ENCODE measurements around the gene IL20. TPM values are rescaled to one million over a fixed set of nuclear protein-coding genes. Genes with fewer than 3 reads are reported as not detected.

Gene IL20
- polyA plus RNA-seq, 1 donor from 2014 or later = not detected

DNA sequence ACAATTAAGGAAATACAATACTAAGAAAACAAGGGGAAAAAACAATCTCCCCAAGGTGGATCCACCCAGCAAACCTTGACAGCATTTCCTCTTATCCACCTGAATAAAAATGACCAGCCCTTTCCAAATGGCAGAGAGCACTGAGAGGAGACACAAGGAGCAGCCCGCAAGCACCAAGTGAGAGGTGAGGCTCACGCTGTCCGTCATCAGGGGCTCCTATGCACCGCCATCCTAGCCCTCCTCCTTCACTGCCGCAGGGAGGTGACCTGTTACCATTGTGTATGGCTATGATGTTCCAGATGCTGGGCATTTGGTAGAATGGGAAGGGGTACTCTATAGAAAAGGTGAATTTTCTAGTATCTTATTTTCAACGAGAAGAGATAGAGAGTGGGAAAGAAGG lies 31.2 kb upstream of the IL20 start:
- no peak overlapping the region for H2AFZ ChIP-seq (ENCODE audit: low read depth, low read length)
- H3K4me3 ChIP-seq (ENCODE audit: low read length) = no peak overlapping the region
- H3K9me2 ChIP-seq (ENCODE audit: insufficient read depth, low read length) = no peaks in the 10 kb centered on the region
- H3K27ac ChIP-seq (ENCODE audit: low read length) = no peak overlapping the region
- TF ChIP-seq SMC3 (conservative IDR thresholded peaks at IDR 0.05; ENCODE audit: poor library complexity) (no peak), MXI1 (conservative IDR thresholded peaks at IDR 0.05; ENCODE audit: poor library complexity, severe bottlenecking) (no peak), RAD21 (conservative IDR thresholded peaks at IDR 0.05) (no peak), POLR2AphosphoS5 (IDR thresholded peaks at IDR 0.05) (no peak), EZH2 (IDR thresholded peaks at IDR 0.05; ENCODE audit: borderline replicate concordance, insufficient read depth, low read length, poor library complexity, severe bottlenecking) (no peak), EP300 (conservative IDR thresholded peaks at IDR 0.05; ENCODE audit: poor library complexity, severe bottlenecking) (no peak), TAF1 (IDR thresholded peaks at IDR 0.05; ENCODE audit: low read depth) (no peak)
- TF ChIP-seq, protein P1, sequence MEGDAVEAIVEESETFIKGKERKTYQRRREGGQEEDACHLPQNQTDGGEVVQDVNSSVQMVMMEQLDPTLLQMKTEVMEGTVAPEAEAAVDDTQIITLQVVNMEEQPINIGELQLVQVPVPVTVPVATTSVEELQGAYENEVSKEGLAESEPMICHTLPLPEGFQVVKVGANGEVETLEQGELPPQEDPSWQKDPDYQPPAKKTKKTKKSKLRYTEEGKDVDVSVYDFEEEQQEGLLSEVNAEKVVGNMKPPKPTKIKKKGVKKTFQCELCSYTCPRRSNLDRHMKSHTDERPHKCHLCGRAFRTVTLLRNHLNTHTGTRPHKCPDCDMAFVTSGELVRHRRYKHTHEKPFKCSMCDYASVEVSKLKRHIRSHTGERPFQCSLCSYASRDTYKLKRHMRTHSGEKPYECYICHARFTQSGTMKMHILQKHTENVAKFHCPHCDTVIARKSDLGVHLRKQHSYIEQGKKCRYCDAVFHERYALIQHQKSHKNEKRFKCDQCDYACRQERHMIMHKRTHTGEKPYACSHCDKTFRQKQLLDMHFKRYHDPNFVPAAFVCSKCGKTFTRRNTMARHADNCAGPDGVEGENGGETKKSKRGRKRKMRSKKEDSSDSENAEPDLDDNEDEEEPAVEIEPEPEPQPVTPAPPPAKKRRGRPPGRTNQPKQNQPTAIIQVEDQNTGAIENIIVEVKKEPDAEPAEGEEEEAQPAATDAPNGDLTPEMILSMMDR (IDR thresholded peaks at IDR 0.05; ENCODE audit: poor library complexity, severe bottlenecking) = no peak
- TF ChIP-seq, protein P2, sequence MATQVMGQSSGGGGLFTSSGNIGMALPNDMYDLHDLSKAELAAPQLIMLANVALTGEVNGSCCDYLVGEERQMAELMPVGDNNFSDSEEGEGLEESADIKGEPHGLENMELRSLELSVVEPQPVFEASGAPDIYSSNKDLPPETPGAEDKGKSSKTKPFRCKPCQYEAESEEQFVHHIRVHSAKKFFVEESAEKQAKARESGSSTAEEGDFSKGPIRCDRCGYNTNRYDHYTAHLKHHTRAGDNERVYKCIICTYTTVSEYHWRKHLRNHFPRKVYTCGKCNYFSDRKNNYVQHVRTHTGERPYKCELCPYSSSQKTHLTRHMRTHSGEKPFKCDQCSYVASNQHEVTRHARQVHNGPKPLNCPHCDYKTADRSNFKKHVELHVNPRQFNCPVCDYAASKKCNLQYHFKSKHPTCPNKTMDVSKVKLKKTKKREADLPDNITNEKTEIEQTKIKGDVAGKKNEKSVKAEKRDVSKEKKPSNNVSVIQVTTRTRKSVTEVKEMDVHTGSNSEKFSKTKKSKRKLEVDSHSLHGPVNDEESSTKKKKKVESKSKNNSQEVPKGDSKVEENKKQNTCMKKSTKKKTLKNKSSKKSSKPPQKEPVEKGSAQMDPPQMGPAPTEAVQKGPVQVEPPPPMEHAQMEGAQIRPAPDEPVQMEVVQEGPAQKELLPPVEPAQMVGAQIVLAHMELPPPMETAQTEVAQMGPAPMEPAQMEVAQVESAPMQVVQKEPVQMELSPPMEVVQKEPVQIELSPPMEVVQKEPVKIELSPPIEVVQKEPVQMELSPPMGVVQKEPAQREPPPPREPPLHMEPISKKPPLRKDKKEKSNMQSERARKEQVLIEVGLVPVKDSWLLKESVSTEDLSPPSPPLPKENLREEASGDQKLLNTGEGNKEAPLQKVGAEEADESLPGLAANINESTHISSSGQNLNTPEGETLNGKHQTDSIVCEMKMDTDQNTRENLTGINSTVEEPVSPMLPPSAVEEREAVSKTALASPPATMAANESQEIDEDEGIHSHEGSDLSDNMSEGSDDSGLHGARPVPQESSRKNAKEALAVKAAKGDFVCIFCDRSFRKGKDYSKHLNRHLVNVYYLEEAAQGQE (IDR thresholded peaks at IDR 0.05; ENCODE audit: borderline replicate concordance) = no peak
- H3K9me3 ChIP-seq (ENCODE audit: low read length) = no peaks in the 10 kb centered on the region
- no peaks in the 10 kb centered on the region for H4K20me1 ChIP-seq (ENCODE audit: insufficient read depth)
- no peaks in the 10 kb centered on the region for H3F3A ChIP-seq (ENCODE audit: insufficient read depth, low read length, poor library complexity, severe bottlenecking)
- no peaks in the 10 kb centered on the region for H3K36me3 ChIP-seq (ENCODE audit: insufficient read depth, low read length)
- H3K27me3 ChIP-seq (ENCODE audit: insufficient read depth, low read depth, low read length) = no peaks in the 10 kb centered on the region
- H3K4me2 ChIP-seq (ENCODE audit: low read length) = no peak overlapping the region
- no peaks in the 10 kb centered on the region for H3K79me2 ChIP-seq (replicated peaks; ENCODE audit: insufficient read depth, low read length)
- H3K9ac ChIP-seq (ENCODE audit: low read length) = no peak overlapping the region

DNA sequence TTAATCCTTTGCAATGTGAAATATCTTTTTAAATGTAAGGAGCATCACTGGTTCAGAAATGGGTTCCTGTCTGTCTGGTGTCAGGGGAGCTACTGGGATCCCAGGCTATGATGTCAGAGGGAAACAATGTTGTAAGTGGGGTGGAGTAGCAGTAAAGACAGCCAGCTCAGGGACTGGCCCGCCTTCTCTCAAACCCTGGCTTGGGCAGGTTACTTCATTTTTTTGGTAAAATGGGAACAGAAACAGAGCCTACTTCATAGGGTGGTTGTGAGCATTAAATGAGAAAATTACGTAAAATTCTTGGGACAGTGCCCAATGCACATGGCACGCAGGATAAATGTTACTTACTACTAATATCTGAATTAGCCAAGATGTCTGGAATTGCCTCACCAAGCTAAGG lies 30.7 kb upstream of the IL20 start:
- H3K9me2 ChIP-seq (ENCODE audit: insufficient read depth, low read length) = no peaks in the 10 kb centered on the region
- H3K4me3 ChIP-seq (ENCODE audit: low read length) = no peak overlapping the region
- no peaks in the 10 kb centered on the region for H4K20me1 ChIP-seq (ENCODE audit: insufficient read depth)
- no peak overlapping the region for H3K27ac ChIP-seq (ENCODE audit: low read length)
- TF ChIP-seq POLR2AphosphoS5 (IDR thresholded peaks at IDR 0.05) (no peak), RAD21 (conservative IDR thresholded peaks at IDR 0.05) (no peak), MXI1 (conservative IDR thresholded peaks at IDR 0.05; ENCODE audit: poor library complexity, severe bottlenecking) (no peak), EZH2 (IDR thresholded peaks at IDR 0.05; ENCODE audit: borderline replicate concordance, insufficient read depth, low read length, poor library complexity, severe bottlenecking) (no peak), EP300 (conservative IDR thresholded peaks at IDR 0.05; ENCODE audit: poor library complexity, severe bottlenecking) (no peak), TAF1 (IDR thresholded peaks at IDR 0.05; ENCODE audit: low read depth) (no peak), SMC3 (conservative IDR thresholded peaks at IDR 0.05; ENCODE audit: poor library complexity) (no peak)
- TF ChIP-seq, protein P2 (IDR thresholded peaks at IDR 0.05; ENCODE audit: borderline replicate concordance) = no peak
- TF ChIP-seq, protein P1 (IDR thresholded peaks at IDR 0.05; ENCODE audit: poor library complexity, severe bottlenecking) = no peak
- no peak overlapping the region for H2AFZ ChIP-seq (ENCODE audit: low read depth, low read length)
- H3K9me3 ChIP-seq (ENCODE audit: low read length) = no peaks in the 10 kb centered on the region
- H3K9ac ChIP-seq (ENCODE audit: low read length) = no peak overlapping the region
- no peaks in the 10 kb centered on the region for H3K79me2 ChIP-seq (replicated peaks; ENCODE audit: insufficient read depth, low read length)
- no peaks in the 10 kb centered on the region for H3K27me3 ChIP-seq (ENCODE audit: insufficient read depth, low read depth, low read length)
- H3F3A ChIP-seq (ENCODE audit: insufficient read depth, low read length, poor library complexity, severe bottlenecking) = no peaks in the 10 kb centered on the region
- H3K36me3 ChIP-seq (ENCODE audit: insufficient read depth, low read length) = no peaks in the 10 kb centered on the region
- H3K4me2 ChIP-seq (ENCODE audit: low read length) = no peak overlapping the region
